Activated naive CD8-positive, alpha-beta T cell treated with anti-CD3 and anti-CD28 coated beads, Interleukin-2, amount 10 ng/mL, durations not matched to agents 7 days and 5 days (primary cell): ENCODE data around the gene ZFP36. TPM values are rescaled to one million over a fixed set of nuclear protein-coding genes. Genes with fewer than 3 reads are reported as not detected.

Source experiments
- ATAC-seq: fragments of 150-1000 bp; cut with Tn5 transposase; one replicate; pipeline ENCODE4 v1.10.0; 2021; ENCODE audit warnings: low read depth, moderate library complexity
- POLR2A ChIA-PET: fragments of 350-600 bp; sonication (Branson Sonifier 250); formaldehyde crosslinking; loops from one replicate; lab custom pipeline; 2021; ENCODE audit warnings: antibody characterized with exemption; lab: Charles Lee
- DNase-seq: peaks from one replicate; pipeline ENCODE4 v3.0.0; 2021
- H3K27ac Mint-ChIP-seq: one replicate; pipeline ENCODE4 v1.8.0; 2022; ENCODE audit warnings: mild to moderate bottlenecking, mixed read lengths
- H3K27me3 Mint-ChIP-seq: one replicate; pipeline ENCODE4 v1.8.0; 2022; ENCODE audit warnings: mild to moderate bottlenecking, moderate library complexity, mixed read lengths
- H3K36me3 Mint-ChIP-seq: one replicate; pipeline ENCODE4 v1.8.0; 2021; ENCODE audit warnings: mild to moderate bottlenecking, mixed read lengths
- H3K4me1 Mint-ChIP-seq: one replicate; pipeline ENCODE4 v1.8.0; 2021; ENCODE audit warnings: mixed read lengths
- H3K4me3 Mint-ChIP-seq: one replicate; pipeline ENCODE4 v1.8.0; 2022; ENCODE audit warnings: mild to moderate bottlenecking, moderate library complexity, mixed read lengths
- H3K9me3 Mint-ChIP-seq: one replicate; pipeline ENCODE4 v1.8.0; 2021; ENCODE audit warnings: mixed read lengths
- total RNA-seq, 2 experiments: library from RNA; stranded (reverse); gene quantifications; one replicate each; pipeline ENCODE4 v1.2.3, GENCODE V29; 2021

Gene ZFP36
- total RNA-seq, 2 experiments from 2014 or later: 102 to 107 TPM

DNA sequence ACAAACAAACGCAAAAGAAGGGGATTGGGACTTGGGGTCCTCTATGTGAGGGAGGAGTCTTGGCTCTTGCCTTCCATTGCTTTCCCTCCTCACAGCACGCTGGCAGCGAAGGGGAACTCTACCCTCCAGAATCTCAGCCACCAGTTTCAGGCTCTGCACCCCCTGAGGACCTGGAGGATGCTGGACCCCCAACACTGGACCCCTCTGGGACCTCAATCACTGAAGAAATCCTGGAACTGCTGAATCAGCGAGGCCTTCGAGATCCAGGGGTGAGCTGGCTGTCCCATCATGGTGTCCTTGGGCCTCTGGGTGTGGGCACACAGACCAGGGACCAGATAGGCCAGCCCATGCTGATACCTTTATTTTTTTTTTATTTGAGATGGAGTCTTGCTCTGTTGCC, 15.4 kb downstream of the ZFP36 start:
- Mint-ChIP-seq H3K27me3 (no peaks in the 10 kb centered on the region), H3K4me3 (no peak overlapping the region), H3K9me3 (no peaks in the 10 kb centered on the region), H3K4me1 (peaks cover 1% of the 10 kb centered on the region), H3K36me3 (peaks cover 7% of the 10 kb centered on the region), H3K27ac (no peak overlapping the region)
- ATAC-seq (no peak), DNase-seq (no peak)
- POLR2A ChIA-PET: interaction anchor here (0.6 to 6.0 kb wide), 2 partner anchors 13 to 22 kb away, joined by 4 to 26 read pairs; partner anchors contain the start of gene RPS16

DNA sequence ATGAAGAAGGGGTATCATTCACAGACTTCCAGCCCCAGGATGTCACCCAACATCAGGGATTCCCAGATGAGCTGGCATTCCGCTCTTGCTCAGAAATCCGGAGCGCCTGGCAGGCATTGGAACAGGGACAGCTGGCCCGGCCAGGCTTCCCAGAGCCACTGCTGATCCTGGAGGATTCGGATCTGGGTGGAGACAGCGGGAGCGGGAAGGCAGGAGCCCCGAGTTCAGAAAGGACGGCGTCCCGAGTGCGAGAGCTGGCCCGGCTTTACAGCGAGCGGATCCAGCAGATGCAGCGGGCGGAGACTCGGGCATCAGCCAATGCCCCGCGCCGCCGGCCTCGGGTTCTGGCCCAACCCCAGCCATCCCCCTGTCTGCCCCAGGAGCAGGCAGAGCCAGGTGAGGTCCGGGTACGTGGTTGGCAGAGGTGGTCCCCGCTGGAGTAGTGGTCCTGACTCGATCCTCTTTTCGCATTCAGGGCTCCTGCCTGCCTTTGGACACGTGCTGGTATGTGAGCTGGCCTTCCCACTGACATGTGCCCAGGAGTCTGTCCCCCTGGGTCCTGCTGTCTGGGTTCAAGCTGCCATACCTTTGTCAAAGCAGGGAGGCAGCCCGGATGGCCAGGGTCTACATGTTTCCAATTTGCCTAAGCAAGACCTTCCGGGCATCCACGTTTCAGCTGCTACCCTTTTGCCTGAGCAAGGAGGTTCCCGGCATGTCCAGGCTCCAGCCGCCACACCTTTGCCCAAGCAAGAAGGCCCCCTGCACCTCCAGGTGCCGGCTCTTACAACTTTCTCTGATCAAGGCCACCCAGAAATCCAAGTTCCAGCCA, 16.8 kb downstream of the ZFP36 start:
- H3K9me3 Mint-ChIP-seq: no peaks in the 10 kb centered on the region
- POLR2A ChIA-PET: interaction anchor here (1.8 kb wide), 1 partner anchor 12 kb away, joined by 10 read pairs; the partner anchor contains the start of gene RPS16
- no peak overlapping the region for H3K27ac Mint-ChIP-seq

DNA sequence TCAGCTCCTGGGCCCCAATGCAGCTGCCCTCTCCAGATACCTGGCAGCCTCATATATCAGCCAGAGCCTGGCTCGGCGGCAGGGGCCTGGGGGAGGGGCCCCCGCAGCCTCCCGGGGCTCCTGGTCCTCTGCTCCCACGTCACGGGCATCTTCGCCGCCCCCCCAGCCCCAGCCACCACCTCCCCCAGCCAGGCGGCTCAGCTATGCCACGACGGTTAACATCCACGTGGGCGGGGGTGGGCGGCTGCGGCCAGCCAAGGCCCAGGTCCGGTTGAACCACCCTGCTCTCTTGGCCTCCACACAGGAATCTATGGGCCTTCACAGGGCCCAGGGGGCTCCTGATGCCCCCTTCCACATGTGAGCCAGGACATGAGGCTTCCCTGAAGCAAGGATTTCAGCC, 18.3 kb downstream of the ZFP36 start:
- Mint-ChIP-seq H3K9me3 (no peaks in the 10 kb centered on the region), H3K27me3 (no peaks in the 10 kb centered on the region), H3K36me3 (peaks cover 6% of the 10 kb centered on the region), H3K4me1 (peaks cover 2% of the 10 kb centered on the region), H3K4me3 (no peak overlapping the region), H3K27ac (no peak overlapping the region)
- ATAC-seq: no peak
- DNase-seq: no peak
- POLR2A ChIA-PET: interaction anchor here (1.8 kb wide), 1 partner anchor 11 kb away, joined by 10 read pairs; the partner anchor contains the start of gene RPS16

More for the DNA sequence above, 16.8 kb downstream of the ZFP36 start:
- DNase-seq: no peak
- no peaks in the 10 kb centered on the region for H3K4me1 Mint-ChIP-seq
- H3K36me3 Mint-ChIP-seq: peaks cover 6% of the 10 kb centered on the region
- ATAC-seq: no peak
- no peak overlapping the region for H3K4me3 Mint-ChIP-seq
- no peaks in the 10 kb centered on the region for H3K27me3 Mint-ChIP-seq

DNA sequence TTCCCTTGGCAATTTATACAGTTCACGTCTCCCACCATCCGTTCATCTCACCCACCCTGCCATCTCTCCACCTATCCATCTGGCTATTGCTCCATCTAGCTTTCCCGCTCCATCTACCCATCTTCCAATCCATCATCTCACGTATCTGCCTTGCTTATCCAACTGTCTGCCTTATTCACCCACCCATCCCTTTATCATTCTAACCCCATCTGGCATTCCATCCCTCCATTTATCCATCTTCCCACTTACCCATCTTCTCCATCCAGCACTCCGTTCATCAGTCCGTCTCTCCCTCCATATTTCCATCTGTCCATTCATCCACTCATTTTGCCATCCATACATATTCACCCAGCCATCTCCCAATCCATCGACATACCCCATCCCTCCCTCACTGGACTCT, 19.1 kb downstream of the ZFP36 start:
- ATAC-seq (no peak), DNase-seq (no peak)
- Mint-ChIP-seq H3K4me3 (no peak overlapping the region), H3K27ac (no peak overlapping the region), H3K36me3 (peaks cover 6% of the 10 kb centered on the region), H3K27me3 (no peaks in the 10 kb centered on the region), H3K4me1 (peaks cover 5% of the 10 kb centered on the region), H3K9me3 (no peaks in the 10 kb centered on the region)
- POLR2A ChIA-PET: interaction anchor here (3.0 kb wide), 1 partner anchor 10 kb away, joined by 11 read pairs; the partner anchor contains the start of gene RPS16

DNA sequence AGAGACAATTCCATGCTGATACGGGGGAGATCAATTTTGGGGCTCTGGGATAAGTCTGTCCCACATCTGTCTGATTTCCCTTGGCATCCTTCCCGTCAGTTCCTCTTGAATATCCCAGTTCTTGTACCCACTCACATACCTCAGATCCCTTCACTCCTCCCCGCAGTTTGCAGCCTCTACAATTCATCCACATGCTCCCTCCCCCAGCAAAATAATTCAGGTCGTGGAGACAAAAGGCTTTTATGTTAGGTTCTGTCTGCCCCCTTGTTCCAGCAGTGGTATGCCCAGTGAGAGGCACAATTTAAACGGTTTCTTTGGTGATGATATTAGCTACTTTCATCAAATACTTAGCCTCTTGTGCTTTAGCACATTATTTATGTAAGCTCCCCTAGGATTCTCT, 19.5 kb downstream of the ZFP36 start:
- no peak for ATAC-seq
- POLR2A ChIA-PET: interaction anchor here (1.4 to 3.0 kb wide), 2 partner anchors 9 to 12 kb away, joined by 3 to 11 read pairs; partner anchors contain the start of gene RPS16
- Mint-ChIP-seq H3K4me3 (no peak overlapping the region), H3K36me3 (peaks cover 6% of the 10 kb centered on the region), H3K4me1 (peaks cover 7% of the 10 kb centered on the region), H3K9me3 (no peaks in the 10 kb centered on the region), H3K27ac (no peak overlapping the region), H3K27me3 (no peaks in the 10 kb centered on the region)
- DNase-seq: no peak

DNA sequence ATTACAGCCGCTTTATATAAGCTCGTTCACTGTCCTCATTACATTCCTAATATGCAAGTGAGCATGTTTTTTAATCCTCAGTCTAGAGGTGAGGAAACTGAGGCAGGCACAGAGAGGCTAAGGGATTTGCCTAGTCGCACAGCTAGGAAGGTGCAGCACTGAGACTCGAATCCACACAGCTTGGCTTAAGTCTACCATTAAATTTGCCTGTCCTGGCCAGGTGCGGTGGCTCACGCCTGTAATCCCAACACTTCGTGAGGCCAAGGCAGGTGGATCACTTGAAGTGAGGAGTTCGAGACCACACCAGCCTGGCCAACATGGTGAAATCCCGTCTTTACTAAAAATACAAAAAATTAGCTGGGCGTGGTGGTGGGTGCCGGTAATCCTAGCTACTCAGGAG, 21.1 kb downstream of the ZFP36 start:
- no peaks in the 10 kb centered on the region for H3K27me3 Mint-ChIP-seq
- ATAC-seq (no peak), DNase-seq (no peak)
- H3K4me1 Mint-ChIP-seq: peaks cover 10% of the 10 kb centered on the region
- no peaks in the 10 kb centered on the region for H3K9me3 Mint-ChIP-seq
- no peak overlapping the region for H3K4me3 Mint-ChIP-seq
- peaks cover 10% of the 10 kb centered on the region for H3K36me3 Mint-ChIP-seq
- POLR2A ChIA-PET: interaction anchor here (1.3 to 3.0 kb wide), 4 partner anchors 8 to 37 kb away, joined by 3 to 11 read pairs (median 4); partner anchors contain the start of genes MED29, PAF1 and RPS16
- H3K27ac Mint-ChIP-seq: no peak overlapping the region

DNA sequence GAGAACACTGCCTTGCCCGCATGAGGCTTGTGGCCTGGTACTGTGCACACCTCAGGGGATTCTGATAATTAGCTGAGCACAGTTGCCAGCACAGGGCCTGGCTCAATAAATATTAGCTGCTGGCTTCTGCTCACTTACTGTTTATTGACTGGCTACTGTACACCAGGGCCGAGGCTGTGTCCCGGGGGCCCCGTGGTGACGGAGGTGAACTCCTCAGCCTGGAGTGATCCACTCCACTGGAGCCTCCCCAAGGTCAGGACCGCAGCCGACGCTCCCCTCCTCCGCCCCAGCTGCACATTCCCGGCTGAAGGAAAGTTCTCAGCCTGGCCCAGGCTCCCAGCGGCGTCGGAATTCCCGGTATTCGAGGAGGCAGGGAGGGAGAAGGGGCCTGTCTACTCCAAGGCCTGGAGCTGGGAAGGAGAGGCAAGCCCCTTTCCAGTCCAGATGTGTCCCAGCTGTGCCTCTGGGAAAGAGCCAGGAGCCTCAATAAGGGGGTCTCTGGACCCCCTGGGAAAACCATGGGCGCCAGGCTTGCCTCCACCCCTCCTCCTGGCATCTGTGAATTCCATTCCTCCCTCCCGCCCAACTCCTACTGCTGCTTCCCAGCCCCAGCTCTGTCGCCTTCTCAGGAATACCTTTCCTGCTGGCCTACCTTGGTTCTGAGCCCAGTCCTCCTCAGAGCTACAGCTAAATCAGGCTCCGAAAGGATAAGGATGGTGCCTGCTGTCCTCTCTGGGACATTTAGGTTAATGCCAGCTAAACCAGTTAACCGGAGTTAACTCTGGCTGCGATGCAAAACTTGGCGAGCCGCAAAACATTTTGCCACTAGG, 21.9 kb downstream of the ZFP36 start:
- Mint-ChIP-seq H3K4me1 (peaks cover 13% of the 10 kb centered on the region), H3K27me3 (no peaks in the 10 kb centered on the region), H3K27ac (no peak overlapping the region), H3K9me3 (no peaks in the 10 kb centered on the region), H3K4me3 (no peak overlapping the region), H3K36me3 (peaks cover 12% of the 10 kb centered on the region)
- DNase-seq: no peak
- no peak for ATAC-seq
- POLR2A ChIA-PET: interaction anchor here (1.3 to 3.0 kb wide), 3 partner anchors 7 to 37 kb away, joined by 4 to 11 read pairs (median 4); partner anchors contain the start of genes MED29, PAF1 and RPS16

DNA sequence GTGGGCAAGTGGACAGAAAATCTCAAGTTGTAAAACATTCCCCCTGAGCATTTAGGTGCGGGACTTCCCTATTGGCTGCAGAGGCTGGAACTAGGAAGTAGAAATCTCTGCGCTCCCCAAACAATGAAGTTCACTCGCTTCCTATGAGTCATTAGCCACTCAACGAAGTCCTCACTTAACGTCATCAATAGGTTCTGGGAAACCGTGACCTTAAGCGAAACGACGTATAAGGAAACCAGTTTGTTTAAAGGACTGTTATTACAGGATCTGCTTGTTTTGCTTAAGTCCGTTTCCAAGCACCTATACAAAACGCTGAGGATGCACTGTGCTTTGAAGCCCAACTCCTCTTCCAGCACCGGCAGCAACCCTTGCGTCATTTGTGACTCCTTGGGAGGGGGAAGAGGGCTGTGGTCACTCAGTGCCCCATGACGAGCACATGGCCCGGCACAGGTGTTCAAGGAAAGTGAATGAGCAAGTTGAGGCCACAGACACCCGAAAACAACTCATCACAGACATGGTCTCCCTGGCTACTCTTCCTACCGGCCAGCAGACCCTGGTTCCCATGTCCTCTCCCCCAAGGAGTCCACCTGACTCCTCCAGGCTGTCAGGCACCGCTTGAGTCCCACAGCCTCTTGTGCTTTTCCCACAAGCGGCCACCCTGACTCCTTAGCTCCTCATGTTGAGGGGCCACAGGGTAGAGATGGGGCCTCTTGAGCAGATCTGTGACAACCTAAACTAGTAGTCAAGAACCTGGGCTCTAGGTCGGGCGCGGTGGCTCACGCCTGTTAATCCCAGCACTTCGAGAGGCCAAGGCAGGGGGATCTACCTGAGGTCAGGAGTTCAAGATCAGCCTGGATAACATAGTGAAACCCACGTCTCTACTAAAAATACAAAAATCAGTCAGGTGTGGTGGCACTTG, 24.3 kb downstream of the ZFP36 start:
- Mint-ChIP-seq H3K4me1 (peaks cover 32% of the 10 kb centered on the region), H3K4me3 (no peak overlapping the region), H3K36me3 (peaks cover 23% of the 10 kb centered on the region), H3K9me3 (no peaks in the 10 kb centered on the region), H3K27ac (peak overlapping the region; percentile 15), H3K27me3 (no peaks in the 10 kb centered on the region)
- POLR2A ChIA-PET: interaction anchor here (0.6 to 0.9 kb wide), 4 partner anchors 13 to 1111 kb away, joined by 3 to 5 read pairs (median 4); partner anchors contain the start of gene KCNK6
- DNase-seq (no peak), ATAC-seq (no peak)

DNA sequence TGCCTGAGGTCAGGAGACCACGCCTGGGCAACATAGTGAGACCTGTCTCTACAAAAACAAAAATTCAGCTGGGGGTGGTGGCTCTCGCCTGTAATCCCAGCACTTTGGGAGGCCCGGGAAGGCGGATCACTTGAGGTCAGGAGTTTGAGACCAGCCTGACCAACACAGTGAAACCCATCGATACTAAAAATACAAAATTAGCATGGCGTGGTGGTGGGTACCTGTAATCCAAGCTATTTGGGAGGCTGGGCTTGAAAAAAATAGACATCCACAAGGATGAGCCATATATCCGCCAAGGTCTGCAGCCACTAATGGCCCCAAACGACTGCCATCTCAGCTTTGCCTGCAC, 26.0 kb downstream of the ZFP36 start:
- POLR2A ChIA-PET: no interaction called here
- Mint-ChIP-seq H3K27ac (no peak overlapping the region), H3K9me3 (no peaks in the 10 kb centered on the region), H3K36me3 (peaks cover 23% of the 10 kb centered on the region), H3K4me3 (no peak overlapping the region), H3K27me3 (peaks cover 3% of the 10 kb centered on the region), H3K4me1 (peaks cover 41% of the 10 kb centered on the region)
- DNase-seq: no peak
- ATAC-seq: no peak

DNA sequence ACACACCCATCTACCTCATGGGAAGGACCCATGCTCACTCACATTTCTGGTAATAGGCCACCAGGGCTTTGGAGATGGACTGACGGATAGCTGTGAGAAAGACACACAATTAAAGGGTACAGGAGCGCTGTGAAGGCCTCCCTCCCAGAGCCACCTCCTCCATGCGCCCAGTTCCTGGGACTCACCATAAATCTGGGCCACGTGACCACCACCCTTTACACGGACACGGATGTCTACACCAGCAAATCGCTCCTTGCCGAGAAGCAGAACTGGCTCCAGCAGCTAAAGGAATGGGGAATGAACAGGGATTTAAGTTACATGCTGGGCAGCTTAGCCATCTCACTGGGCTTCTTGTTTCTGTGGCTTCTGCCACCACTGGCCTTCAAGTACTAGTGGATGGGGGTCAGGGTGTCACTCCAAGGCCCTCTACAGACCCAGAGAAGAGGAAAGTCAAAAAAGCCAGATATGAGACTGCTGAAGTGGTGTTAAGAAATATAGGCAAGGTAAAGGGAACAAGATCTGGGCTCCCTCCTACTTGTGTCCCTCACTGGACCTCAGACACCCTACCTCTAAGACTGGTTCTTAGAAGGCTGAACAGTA, 26.9 kb downstream of the ZFP36 start:
- no peak for ATAC-seq
- peaks cover 23% of the 10 kb centered on the region for H3K36me3 Mint-ChIP-seq

DNA sequence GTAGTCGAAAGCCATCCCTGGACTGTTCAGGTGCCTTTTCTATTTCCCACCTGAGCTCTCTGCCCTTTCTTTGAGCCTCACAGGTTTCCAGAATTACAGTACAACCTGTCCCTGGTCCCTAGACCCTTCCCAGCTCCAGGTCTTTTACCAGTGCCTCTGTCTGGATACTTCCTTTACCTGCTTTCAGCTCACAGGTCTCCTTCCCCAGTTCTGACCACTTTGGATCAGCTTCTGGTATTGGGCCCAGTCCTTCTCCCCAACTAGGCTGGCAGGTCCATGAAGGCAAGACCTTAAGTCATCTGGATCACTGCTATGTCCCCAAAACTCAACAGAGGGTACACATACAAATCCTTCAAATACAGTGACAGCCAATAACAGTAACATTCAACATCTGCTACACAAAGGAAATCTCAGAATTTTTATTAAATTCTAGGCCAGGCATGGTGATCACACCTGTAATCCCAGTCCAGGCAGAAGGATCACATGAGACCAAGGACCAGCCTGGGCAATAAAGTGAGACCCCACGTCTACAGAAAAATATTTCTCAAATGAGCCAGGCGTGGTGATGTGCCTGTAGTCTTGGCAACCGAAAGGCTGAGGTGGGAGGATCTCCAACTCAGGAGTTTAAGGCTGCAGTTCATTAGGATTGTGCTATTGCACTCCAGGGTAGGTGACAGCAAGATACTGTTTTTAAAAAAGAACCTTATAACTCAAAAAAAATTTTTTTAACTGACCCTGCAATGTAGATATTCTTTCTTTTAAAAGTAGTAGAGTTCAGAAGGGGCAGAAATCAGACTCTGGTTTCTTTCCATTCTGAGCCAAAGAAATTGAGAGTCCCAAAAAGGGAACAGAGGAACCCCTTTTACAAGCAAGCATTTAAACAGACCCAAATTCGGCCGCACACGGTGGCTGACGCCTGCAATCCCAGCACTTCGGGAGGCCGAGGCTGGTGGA, 27.8 kb downstream of the ZFP36 start:
- peak overlapping the region; percentile 70 for H3K27ac Mint-ChIP-seq
- peaks cover 41% of the 10 kb centered on the region for H3K4me1 Mint-ChIP-seq
- POLR2A ChIA-PET: interaction anchor here (1.1 to 2.5 kb wide), 15 partner anchors 8 to 412 kb away, joined by 4 to 113 read pairs (median 17); partner anchors contain the start of genes MED29, PAF1, PLEKHG2 and SAMD4B

More for the DNA sequence above, 26.9 kb downstream of the ZFP36 start:
- DNase-seq: no peak
- peak overlapping the region; percentile 100 for H3K4me3 Mint-ChIP-seq
- peaks cover 43% of the 10 kb centered on the region for H3K4me1 Mint-ChIP-seq
- no peak overlapping the region for H3K27ac Mint-ChIP-seq
- POLR2A ChIA-PET: no interaction called here
- peaks cover 3% of the 10 kb centered on the region for H3K27me3 Mint-ChIP-seq
- no peaks in the 10 kb centered on the region for H3K9me3 Mint-ChIP-seq

More for the DNA sequence above, 27.8 kb downstream of the ZFP36 start:
- H3K4me3 Mint-ChIP-seq: peak overlapping the region; percentile 100
- peaks cover 3% of the 10 kb centered on the region for H3K27me3 Mint-ChIP-seq
- peaks cover 23% of the 10 kb centered on the region for H3K36me3 Mint-ChIP-seq
- ATAC-seq (no peak), DNase-seq (no peak)
- no peaks in the 10 kb centered on the region for H3K9me3 Mint-ChIP-seq
